AG20443 (cell line): Measurements from ENCODE around the gene PTPRU.
"Not testable (repeated sequence)": the region's sequence is repeated elsewhere in the genome, so short reads cannot be mapped to it uniquely, and the experiment has no call there.

ENCODE experiments used
- DNase-seq: peaks from one replicate; pipeline ENCODE4 v3.0.0; 2012; ENCODE audit warnings: low spot score, mixed read lengths

Gene PTPRU

GRCh38 chr1:29222260-29222659 lies 14.1 kb upstream of the PTPRU start:
- DNase-seq: not testable (repeated sequence)

GRCh38 chr1:29222686-29223085 lies 13.6 kb upstream of the PTPRU start:
- DNase-seq: no peak

- no peak for DNase-seq
These were observed 12.8 kb upstream of the PTPRU start for GRCh38 chr1:29223521-29223920.

GRCh38 chr1:29224356-29224837 lies 11.9 kb upstream of the PTPRU start:
- no peak for DNase-seq

- DNase-seq: no peak
These were observed 11.0 kb upstream of the PTPRU start for GRCh38 chr1:29225361-29225760.

DNA sequence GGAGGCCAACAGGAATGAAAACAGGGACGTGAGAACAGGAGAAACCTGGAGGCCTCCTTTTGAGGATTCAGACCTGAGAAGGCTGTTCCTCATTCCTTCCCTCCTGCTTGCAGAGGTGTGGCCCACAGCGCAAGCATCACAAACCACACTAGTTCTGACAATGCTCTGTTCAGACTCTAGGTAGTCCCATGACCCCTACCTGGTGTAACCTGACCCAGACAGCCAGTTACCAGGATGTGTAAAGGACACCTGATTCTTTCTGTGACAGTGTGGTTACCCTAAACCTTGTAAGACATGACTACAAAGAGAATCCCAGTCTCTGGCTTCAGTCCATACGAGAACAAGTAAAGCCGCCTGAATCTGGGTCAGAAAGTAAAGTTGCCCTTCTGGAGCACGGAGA lies 8.8 kb upstream of the PTPRU start:
- no peak for DNase-seq

DNA sequence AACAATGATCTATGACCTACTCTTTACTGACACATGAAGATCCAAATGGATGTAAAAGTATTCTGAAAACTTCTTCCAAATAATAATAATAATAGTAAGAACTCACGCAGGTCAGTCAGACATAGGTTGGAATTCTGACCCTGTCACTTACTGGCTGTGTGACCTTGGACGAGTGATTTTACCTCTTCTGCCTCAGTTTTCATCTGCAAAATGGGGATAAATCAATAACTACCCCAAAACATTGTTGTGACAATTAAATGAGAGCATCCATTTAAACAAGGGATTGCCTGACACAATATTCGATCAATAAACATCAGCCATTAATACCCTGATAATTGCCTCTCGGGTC lies 6.1 kb upstream of the PTPRU start:
- no peak for DNase-seq

DNA sequence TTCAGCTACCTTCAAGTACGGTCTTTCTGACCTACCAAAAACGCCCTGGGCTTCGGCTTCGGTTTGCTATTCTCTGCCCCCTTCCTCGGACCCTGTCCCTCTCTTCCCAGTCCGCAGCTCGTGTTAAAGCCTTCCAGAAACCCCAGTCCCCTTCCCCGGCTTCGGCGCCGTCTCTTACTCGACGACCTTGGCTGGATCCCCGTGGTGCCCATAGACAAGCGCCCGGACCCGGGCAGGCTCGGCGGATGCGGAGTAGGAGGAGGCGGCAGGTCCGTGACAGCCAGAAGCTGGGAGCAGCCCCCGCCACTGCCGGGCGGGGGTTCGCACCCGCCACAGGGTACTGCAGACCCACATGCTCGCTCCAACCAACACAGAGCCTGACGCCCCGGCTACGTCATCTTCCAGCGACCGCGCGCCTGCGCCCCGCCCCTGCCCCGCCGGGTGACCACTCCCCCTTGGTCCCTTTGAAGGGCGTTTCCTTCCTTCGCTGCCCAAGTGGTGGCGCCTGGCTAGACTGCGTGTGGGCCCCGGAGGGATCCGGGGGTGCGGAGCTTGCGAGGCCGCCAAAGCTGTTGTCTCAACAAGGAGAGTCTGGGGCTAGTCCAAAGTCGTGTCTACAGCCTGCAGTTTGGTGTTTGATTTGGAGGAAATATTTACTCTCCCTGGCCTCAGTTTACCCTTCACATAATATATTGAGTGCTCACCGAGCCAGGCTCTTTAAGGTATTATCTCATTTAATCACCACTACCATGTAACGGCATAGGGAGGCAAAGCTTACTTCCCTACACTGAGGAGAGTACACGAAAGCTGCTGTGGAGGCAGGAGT lies 5.6 kb upstream of the PTPRU start, which contains the start of gene MECR:
Gene MECR, minus strand, starts transcription at position 382 of the 826 bp plus-strand sequence. Its CDS starts 28 bp downstream, at position 354.
- peak; percentile 99 for DNase-seq

GRCh38 chr1:29232387-29232786 lies 3.9 kb upstream of the PTPRU start:
- no peak for DNase-seq

DNA sequence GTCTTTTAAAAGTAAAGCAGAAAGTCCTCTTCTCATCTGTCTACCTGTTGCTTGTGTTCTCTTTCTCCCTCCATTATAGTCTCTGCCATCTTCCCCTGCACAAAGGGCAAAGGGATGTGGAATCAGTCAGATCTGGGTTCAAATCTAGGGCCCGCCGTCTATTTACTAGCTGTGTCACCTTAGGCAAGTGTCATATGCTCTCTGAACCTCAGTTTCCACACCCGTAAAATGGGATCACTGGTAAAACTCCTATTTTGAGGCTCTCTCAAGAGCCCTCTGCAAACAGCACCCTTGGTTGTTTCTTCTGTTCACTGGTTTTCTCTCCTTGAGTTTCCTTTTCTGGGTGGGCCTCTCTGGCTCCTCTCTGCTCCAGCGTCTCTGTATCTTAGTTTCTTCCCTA lies 2.6 kb upstream of the PTPRU start:
- DNase-seq: no peak

GRCh38 chr1:29234471-29234870 lies 1.9 kb upstream of the PTPRU start:
- no peak for DNase-seq

DNA sequence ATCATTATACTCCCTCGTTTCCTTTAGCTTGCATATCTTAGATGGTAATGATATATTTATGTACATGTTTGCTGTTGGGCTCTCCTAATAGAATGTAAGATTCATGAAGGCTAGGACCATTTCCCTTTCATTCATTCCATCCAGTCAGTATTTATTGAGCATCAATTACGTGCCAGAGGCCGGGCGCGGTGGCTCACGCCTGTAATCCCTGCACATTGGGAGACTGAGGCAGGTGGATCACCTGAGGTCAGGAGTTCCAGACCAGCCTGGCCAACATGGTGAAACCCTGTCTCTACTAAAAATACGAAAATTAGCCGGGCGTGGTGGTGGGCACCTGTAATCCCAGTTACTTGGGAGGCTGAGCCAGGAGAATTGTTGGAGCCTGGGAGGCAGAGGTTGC lies 1.4 kb upstream of the PTPRU start:
- not testable (repeated sequence) for DNase-seq

- DNase-seq: peak; percentile 16
These were observed 398 bp downstream of the PTPRU start for GRCh38 chr1:29236712-29237128.

DNA sequence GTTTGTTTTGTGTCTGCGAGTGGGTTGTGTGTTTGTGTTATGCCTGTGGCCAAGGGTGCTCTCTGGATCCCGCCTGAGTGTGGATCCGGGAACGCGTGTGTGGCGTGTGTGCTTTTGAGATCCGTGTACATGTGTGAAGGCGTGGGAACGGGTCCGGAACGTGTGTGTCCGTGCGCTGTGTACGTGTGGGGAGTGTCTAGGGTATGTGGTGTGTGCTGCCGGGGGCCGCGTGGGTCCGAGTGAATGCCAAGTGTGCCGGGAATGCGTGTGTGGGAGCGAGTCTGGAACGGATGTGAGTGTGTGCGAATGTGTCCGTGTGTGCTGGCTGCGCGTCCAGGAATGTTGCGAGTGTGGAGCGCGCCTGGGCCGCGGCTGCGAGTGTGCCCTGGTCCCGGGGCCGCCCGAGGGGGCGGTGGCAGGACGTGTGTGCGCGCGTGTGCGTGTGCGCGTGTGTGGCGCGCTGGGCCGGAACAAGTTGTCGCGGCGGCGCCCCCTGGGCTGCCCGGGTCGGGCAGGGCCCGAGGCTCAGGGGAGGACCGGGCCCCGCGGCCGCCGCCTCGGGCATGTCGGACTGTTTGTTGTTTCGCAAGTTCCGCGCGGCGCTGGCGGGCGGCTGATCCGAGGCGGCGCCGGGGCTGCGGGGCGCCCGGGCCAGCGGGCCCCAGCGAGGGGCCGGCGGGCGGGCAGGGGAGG lies 953 bp downstream of the PTPRU start:
- peak; percentile 67 for DNase-seq

GRCh38 chr1:29237852-29238619 lies 1.7 kb downstream of the PTPRU start:
- DNase-seq: peak; percentile 66

GRCh38 chr1:29238620-29239002 lies 2.3 kb downstream of the PTPRU start:
- no peak for DNase-seq

DNA sequence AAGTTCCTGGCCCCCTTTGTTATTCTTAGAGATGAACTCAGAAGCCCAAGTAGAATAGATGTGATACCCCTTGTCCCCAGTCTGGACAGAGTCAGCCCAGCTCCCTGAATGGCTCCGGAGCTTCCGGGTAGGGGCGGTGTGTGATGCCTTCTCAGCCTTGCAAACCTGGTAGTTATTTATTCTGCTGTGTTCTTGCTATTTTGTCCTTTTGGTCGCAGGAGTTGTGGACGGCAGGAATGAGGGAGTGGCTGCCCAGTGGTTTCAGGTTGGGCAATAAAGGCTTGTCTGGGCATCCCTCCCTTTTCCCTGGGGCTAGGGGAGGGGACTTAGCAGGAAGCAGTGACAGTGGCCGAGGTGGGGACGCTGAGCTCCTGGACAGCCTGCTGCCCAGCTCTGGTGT lies 2.8 kb downstream of the PTPRU start:
- DNase-seq: peak; percentile 52

DNA sequence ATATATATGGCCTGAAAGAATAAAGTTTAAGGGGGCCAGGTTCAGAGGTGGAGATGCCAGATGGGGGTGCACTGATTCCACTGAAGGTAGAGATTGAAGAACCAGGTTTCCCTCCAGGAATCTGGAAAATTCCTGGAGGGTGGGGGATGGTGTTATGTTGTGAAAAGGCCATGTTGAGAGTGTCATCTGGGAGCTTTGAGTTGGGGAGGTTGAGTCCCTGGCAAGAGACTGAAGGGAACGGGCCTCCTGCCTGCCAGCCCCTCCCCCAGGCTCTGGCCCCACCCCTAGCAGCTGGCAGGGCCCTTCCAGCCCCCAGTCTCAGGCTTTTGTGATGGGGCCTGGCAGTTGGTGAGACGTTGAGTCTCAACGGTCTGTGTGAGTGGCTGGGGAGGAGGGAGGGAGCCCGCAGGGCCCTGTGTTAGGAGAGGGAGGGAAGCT lies 4.1 kb downstream of the PTPRU start:
- no peak for DNase-seq

GRCh38 chr1:29240986-29241385 lies 4.7 kb downstream of the PTPRU start:
- no peak for DNase-seq

- no peak for DNase-seq
These were observed 6.9 kb downstream of the PTPRU start for GRCh38 chr1:29243023-29243870.

GRCh38 chr1:29243871-29244200 lies 7.5 kb downstream of the PTPRU start:
- DNase-seq: peak; percentile 50

DNA sequence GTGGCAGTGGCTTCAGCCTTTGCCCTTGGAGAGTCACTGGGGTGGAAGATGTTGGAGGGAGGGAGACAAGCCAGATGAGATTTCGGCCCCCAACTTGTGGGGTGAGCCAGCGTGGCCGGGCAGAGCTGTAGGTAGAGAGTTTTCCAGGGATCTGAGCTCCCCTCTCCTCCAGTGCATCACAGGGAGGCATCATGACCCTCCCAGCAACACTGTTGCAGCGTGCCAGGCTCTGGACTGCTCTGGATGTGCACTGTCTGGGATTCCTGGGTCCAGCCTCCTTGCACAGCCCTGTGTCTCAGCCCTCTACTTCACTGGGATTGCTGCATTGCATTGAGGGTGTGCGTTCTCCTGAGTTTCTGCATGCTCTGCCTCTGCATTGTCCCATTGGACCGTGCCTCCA lies 8.9 kb downstream of the PTPRU start:
- DNase-seq: no peak
